Stimulated activated CD4-positive, alpha-beta T cell treated with anti-CD3 and anti-CD28 coated beads, TNF-alpha, amount 100 ng/mL, for 48 hours (primary cell): Measurements from ENCODE around the gene GIT2.
"Not testable (repeated sequence)": the region's sequence is repeated elsewhere in the genome, so short reads cannot be mapped to it uniquely, and the experiment has no call there.

ENCODE experiments used
- DNase-seq, 3 donors: peaks; one replicate each; pipeline ENCODE4 v3.0.0-alpha.2; 2020; ENCODE audit warnings: low read depth in 3 of 3

Gene GIT2

GRCh38 chr12:109892165-109892715, 103.9 kb downstream of the GIT2 start:
- no peak for DNase-seq

GRCh38 chr12:109891731-109892130, 104.4 kb downstream of the GIT2 start:
- not testable (repeated sequence) for DNase-seq

GRCh38 chr12:109890620-109891170, 105.5 kb downstream of the GIT2 start:
- no peak for DNase-seq

- peak in 1 of 3 donors; percentile 27 for DNase-seq
These were observed 107.8 kb downstream of the GIT2 start for GRCh38 chr12:109888179-109889020.

GRCh38 chr12:109885616-109886015, 110.6 kb downstream of the GIT2 start:
- DNase-seq, result no peak

GRCh38 chr12:109883461-109883860, 112.7 kb downstream of the GIT2 start:
- DNase-seq, result no peak

GRCh38 chr12:109881752-109882151, 114.4 kb downstream of the GIT2 start:
- no peak for DNase-seq

- no peak for DNase-seq
These were observed 115.2 kb downstream of the GIT2 start for GRCh38 chr12:109880938-109881337.

- DNase-seq, result peak; percentile 75 to 81 (median 78)
These were observed 115.9 kb downstream of the GIT2 start, which contains the start of gene GLTP for GRCh38 chr12:109880043-109880931. Gene GLTP, minus strand, starts transcription at chr12:109880541. Its CDS starts 167 bp downstream, at chr12:109880374.
